Liver (tissue), 9 donors: ENCODE measurements around the gene FAM117A. TPM values are rescaled to one million over a fixed set of nuclear protein-coding genes. Genes with fewer than 3 reads are reported as not detected.

ENCODE experiments used
- DNase-seq: peaks from one replicate; pipeline ENCODE4 v3.0.0-alpha.2; 2017; ENCODE audit warnings: low spot score
- H3K27ac ChIP-seq, 2 donors: one replicate each; pipeline ENCODE4 v1.7.0; 2013; ENCODE audit warnings: inconsistent platforms in 2 of 2, low read length in 2 of 2, control low read depth in 1 of 2, low read depth in 1 of 2, mild to moderate bottlenecking in 1 of 2
- H3K27me3 ChIP-seq, 4 donors: one replicate each; pipeline versions ENCODE4 v1.6.1 to v1.7.0; 2013; ENCODE audit warnings: low read length in 3 of 4, inconsistent platforms in 1 of 4, mild to moderate bottlenecking in 1 of 4, moderate library complexity in 1 of 4; ENCODE audit not compliant: control insufficient read depth in 4 of 4, insufficient read depth in 4 of 4
- H3K36me3 ChIP-seq, 4 donors: one replicate each; pipeline versions ENCODE4 v1.6.1 to v1.7.0; 2013; ENCODE audit warnings: low read length in 3 of 4, mild to moderate bottlenecking in 3 of 4, low read depth in 1 of 4, moderate library complexity in 1 of 4; ENCODE audit not compliant: control insufficient read depth in 4 of 4, insufficient read depth in 3 of 4
- H3K4me1 ChIP-seq, 4 donors: one replicate each; pipeline versions ENCODE4 v1.6.1 to v1.7.0; 2013; ENCODE audit warnings: low read length in 3 of 4, mild to moderate bottlenecking in 3 of 4, moderate library complexity in 1 of 4; ENCODE audit not compliant: control insufficient read depth in 4 of 4, insufficient read depth in 4 of 4
- H3K4me3 ChIP-seq, 3 donors: one replicate each; pipeline versions ENCODE4 v1.6.1 to v1.7.0; 2013; ENCODE audit warnings: low read length in 3 of 3, control low read depth in 1 of 3, low read depth in 1 of 3, mild to moderate bottlenecking in 1 of 3
- H3K9ac ChIP-seq, 2 donors: one replicate each; pipeline ENCODE4 v1.7.0; 2013; ENCODE audit warnings: low read length in 2 of 2, mild to moderate bottlenecking in 2 of 2, moderate library complexity in 2 of 2, control low read depth in 1 of 2, low read depth in 1 of 2
- H3K9me3 ChIP-seq, 4 donors: one replicate each; pipeline versions ENCODE4 v1.6.1 to v1.7.0; 2013; ENCODE audit warnings: low read length in 3 of 4; ENCODE audit not compliant: control insufficient read depth in 4 of 4
- ATF3 ChIP-seq: IDR thresholded peaks from 2 replicates; pipeline ENCODE4 v1.6.1; 2016; ENCODE audit warnings: antibody characterized with exemption
- CTCF ChIP-seq: fragments of 150-350 bp; IDR thresholded peaks from 2 replicates; pipeline ENCODE4 v1.5.1; 2017; ENCODE audit warnings: improper control_type of control experiment, low read depth, low read length; ENCODE audit not compliant: missing input control
- EGR1 ChIP-seq, 2 donors: IDR thresholded peaks; 2 replicates each; pipeline ENCODE4 v1.6.1; 2016 to 2018; ENCODE audit warnings: antibody characterized with exemption in 2 of 2, low read depth in 2 of 2
- HNF4A ChIP-seq, 2 donors: conservative IDR thresholded peaks; 2 replicates each; pipeline ENCODE4 v1.6.1; 2016; ENCODE audit warnings: antibody characterized with exemption in 2 of 2, mild to moderate bottlenecking in 2 of 2
- NR2F2 ChIP-seq: IDR thresholded peaks from 2 replicates; pipeline ENCODE4 v1.6.1; 2016; ENCODE audit warnings: antibody characterized with exemption
- RAD21 ChIP-seq, 2 donors: IDR thresholded peaks; 2 replicates each; pipeline ENCODE4 v1.6.1; 2016; ENCODE audit warnings: antibody characterized with exemption in 2 of 2, mild to moderate bottlenecking in 2 of 2
- RXRA ChIP-seq, 2 donors: IDR thresholded peaks; 2 replicates each; pipeline ENCODE4 v1.6.1; 2017 to 2018; ENCODE audit warnings: antibody characterized with exemption in 2 of 2, mild to moderate bottlenecking in 1 of 2
- SP1 ChIP-seq: IDR thresholded peaks from 2 replicates; pipeline ENCODE4 v1.6.1; 2018; ENCODE audit warnings: antibody characterized with exemption, mild to moderate bottlenecking
- ZBTB33 ChIP-seq: IDR thresholded peaks from 2 replicates; pipeline ENCODE4 v1.6.1; 2016; ENCODE audit warnings: antibody characterized with exemption
- WGBS: extraction: QIAGEN DNeasy Blood & Tissue Kit; methylation state at CpG from one replicate; pipeline ENCODE4 v1.1.7; 2013; 5-methylcytosine and 5-hydroxymethylcytosine counted together
- polyA plus RNA-seq, 2 donors: library from polyadenylated mRNA; stranded (reverse) in 1 of 2; unstranded in 1 of 2; fragments of 200-250 nt in 1 of 2; fragments of >200 nt in 1 of 2; fragmentation: Nextera tagmentation in 1 of 2; extraction: Ambion mirVana in 1 of 2; gene quantifications; one replicate each; pipeline versions ENCODE4 v1.2.1 to v1.2.3, GENCODE V29; 2013 to 2015
- total RNA-seq, 2 donors: library from RNA; depleted of rRNA; stranded (reverse); fragments of >200 nt; gene quantifications; one replicate each; pipeline ENCODE4 v1.2.3, GENCODE V29; 2014
- donor health status: healthy.
- donor health status: healthy.
- donor health status: healthy.
- donor health status: healthy.
- donor health status: healthy.

Gene FAM117A
- total and polyA plus RNA-seq, 4 donors: 4.5 to 39.3 (median 5.5) TPM

- TF ChIP-seq ATF3 (no peak), EGR1 (IDR thresholded peaks at IDR 0.05; ENCODE audit: low read depth in 2 of 2) (no peak), RAD21 (IDR thresholded peaks at IDR 0.05) (no peak), CTCF (no peak), SP1 (no peak)
These were observed 67.6 kb downstream of the FAM117A start (continued) for GRCh38 chr17:49696233-49696761.

GRCh38 chr17:49695698-49696232 is 68.2 kb downstream of the FAM117A start:
- Histone ChIP-seq H3K4me1 (peaks cover 0 to 8% (median 7%) of the 10 kb centered on the region in 4 donors), H3K9me3 (no peaks in the 10 kb centered on the region), H3K27me3 (no peaks in the 10 kb centered on the region), H3K9ac (no peak overlapping the region), H3K27ac (no peak overlapping the region), H3K36me3 (peaks cover 3 to 12% (median 8%) of the 10 kb centered on the region in 4 donors), H3K4me3 (no peak overlapping the region)
- no peak for DNase-seq
- 47% methylated on average over 5 of the region's 5 CpGs for WGBS
- TF ChIP-seq NR2F2 (no peak), RXRA (IDR thresholded peaks at IDR 0.05) (no peak), ZBTB33 (no peak)

- WGBS: 21% methylated on average over 16 of the region's 16 CpGs
- H3K36me3 ChIP-seq: peaks cover under 1 to 5% (median 3%) of the 10 kb centered on the region in 4 donors
- peak; percentile 74 for DNase-seq
- no peak overlapping the region for H3K9ac ChIP-seq
- H3K27me3 ChIP-seq: no peaks in the 10 kb centered on the region
- peaks cover 0 to 8% (median 7%) of the 10 kb centered on the region in 4 donors for H3K4me1 ChIP-seq
- no peak overlapping the region for H3K27ac ChIP-seq
- no peak overlapping the region for H3K4me3 ChIP-seq
- TF ChIP-seq HNF4A (conservative IDR thresholded peaks at IDR 0.05) (peak in 1 of 2 donors; percentile 7), RAD21 (IDR thresholded peaks at IDR 0.05) (peak; percentile 91), CTCF (peak; percentile 97), SP1 (no peak)
- H3K9me3 ChIP-seq: no peaks in the 10 kb centered on the region
These were observed 68.9 kb downstream of the FAM117A start for GRCh38 chr17:49694847-49695697.
